SK-N-SH (cell line): ENCODE data around the gene DNAJB6.
"Not testable (repeated sequence)": the region's sequence is repeated elsewhere in the genome, so short reads cannot be mapped to it uniquely, and the experiment has no call there.

Experiments
- EP300 ChIP-seq, 2 experiments: IDR thresholded peaks; 2 replicates each; pipeline versions ENCODE4 v1.4.0 to v1.6.1; 2012; ENCODE audit warnings: borderline replicate concordance in 1 of 2, low read depth in 1 of 2, low read length in 1 of 2
- JUND ChIP-seq: IDR thresholded peaks from 2 replicates; pipeline ENCODE4 v1.4.0; 2012
- NFIC ChIP-seq: IDR thresholded peaks from 2 replicates; pipeline ENCODE4 v1.4.0; 2012; ENCODE audit warnings: borderline replicate concordance
- RAD21 ChIP-seq: IDR thresholded peaks from 2 replicates; pipeline ENCODE4 v1.6.1; 2012; ENCODE audit warnings: mild to moderate bottlenecking, low read length
- RXRA ChIP-seq: IDR thresholded peaks from 2 replicates; pipeline ENCODE4 v1.4.0; 2012; ENCODE audit warnings: low read depth, mild to moderate bottlenecking, borderline replicate concordance
- SIN3A ChIP-seq: IDR thresholded peaks from 2 replicates; pipeline ENCODE4 v1.6.1; 2012; ENCODE audit warnings: low read depth, mild to moderate bottlenecking, low read length, moderate library complexity, borderline replicate concordance
- SMC3 ChIP-seq: IDR thresholded peaks from 2 replicates; pipeline ENCODE4 v1.6.1; 2012; ENCODE audit warnings: low read depth, low read length, improper control_type of control experiment
- TF ChIP-seq, protein P1 (sequence below): fragments of 200-600 bp; sonication (generic); IDR thresholded peaks from 2 replicates; pipeline ENCODE4 v1.6.1; 2017; ENCODE audit warnings: antibody characterized with exemption, mild to moderate bottlenecking, moderate library complexity
- TF ChIP-seq, protein P2 (sequence below): IDR thresholded peaks from 2 replicates; pipeline ENCODE4; 2012
- TF ChIP-seq, protein P3 (sequence below): IDR thresholded peaks from 2 replicates; pipeline ENCODE4 v1.6.1; 2012; ENCODE audit warnings: mild to moderate bottlenecking, low read depth, low read length, moderate library complexity
- TF ChIP-seq, protein P4 (sequence below): IDR thresholded peaks from 2 replicates; pipeline ENCODE4 v1.4.0; 2012; ENCODE audit warnings: low read depth
- TF ChIP-seq, protein P5 (sequence below): fragments of 150-350 bp; IDR thresholded peaks from 2 replicates; pipeline ENCODE4 v1.6.1; 2016; ENCODE audit warnings: mild to moderate bottlenecking, low read depth, low read length
- TF ChIP-seq, protein P6 (sequence below): fragments of 150-350 bp; IDR thresholded peaks from 2 replicates; pipeline ENCODE4 v1.6.1; 2017; ENCODE audit warnings: antibody characterized with exemption, low read length, low read depth, borderline replicate concordance

DNA sequence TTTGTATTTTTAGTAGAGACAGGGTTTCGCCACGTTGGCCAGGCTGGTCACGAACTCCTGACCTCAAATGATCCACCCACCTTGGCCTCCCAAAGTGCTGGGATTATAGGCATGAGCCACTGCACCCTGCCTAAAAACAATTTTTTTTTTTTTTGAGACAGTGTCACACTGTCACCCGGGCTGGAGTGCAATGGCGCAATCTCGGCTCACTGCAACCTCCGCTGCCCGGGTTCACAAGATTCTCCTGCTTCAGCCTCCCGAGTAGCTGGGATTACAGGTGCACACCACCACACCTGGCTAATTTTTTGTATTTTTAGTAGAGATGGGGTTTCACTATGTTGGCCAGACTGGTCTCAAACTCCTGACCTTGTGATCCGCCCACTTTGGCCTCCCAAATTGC is 6.2 kb upstream of the DNAJB6 start:
- TF ChIP-seq, protein P1, sequence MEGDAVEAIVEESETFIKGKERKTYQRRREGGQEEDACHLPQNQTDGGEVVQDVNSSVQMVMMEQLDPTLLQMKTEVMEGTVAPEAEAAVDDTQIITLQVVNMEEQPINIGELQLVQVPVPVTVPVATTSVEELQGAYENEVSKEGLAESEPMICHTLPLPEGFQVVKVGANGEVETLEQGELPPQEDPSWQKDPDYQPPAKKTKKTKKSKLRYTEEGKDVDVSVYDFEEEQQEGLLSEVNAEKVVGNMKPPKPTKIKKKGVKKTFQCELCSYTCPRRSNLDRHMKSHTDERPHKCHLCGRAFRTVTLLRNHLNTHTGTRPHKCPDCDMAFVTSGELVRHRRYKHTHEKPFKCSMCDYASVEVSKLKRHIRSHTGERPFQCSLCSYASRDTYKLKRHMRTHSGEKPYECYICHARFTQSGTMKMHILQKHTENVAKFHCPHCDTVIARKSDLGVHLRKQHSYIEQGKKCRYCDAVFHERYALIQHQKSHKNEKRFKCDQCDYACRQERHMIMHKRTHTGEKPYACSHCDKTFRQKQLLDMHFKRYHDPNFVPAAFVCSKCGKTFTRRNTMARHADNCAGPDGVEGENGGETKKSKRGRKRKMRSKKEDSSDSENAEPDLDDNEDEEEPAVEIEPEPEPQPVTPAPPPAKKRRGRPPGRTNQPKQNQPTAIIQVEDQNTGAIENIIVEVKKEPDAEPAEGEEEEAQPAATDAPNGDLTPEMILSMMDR: not testable (repeated sequence)
- TF ChIP-seq RXRA; SMC3; EP300 (IDR thresholded peaks at IDR 0.05; ENCODE audit: borderline replicate concordance in 1 of 2, low read depth in 1 of 2, low read length in 1 of 2); SIN3A; RAD21; NFIC; JUND: not testable (repeated sequence)
- TF ChIP-seq, protein P2, sequence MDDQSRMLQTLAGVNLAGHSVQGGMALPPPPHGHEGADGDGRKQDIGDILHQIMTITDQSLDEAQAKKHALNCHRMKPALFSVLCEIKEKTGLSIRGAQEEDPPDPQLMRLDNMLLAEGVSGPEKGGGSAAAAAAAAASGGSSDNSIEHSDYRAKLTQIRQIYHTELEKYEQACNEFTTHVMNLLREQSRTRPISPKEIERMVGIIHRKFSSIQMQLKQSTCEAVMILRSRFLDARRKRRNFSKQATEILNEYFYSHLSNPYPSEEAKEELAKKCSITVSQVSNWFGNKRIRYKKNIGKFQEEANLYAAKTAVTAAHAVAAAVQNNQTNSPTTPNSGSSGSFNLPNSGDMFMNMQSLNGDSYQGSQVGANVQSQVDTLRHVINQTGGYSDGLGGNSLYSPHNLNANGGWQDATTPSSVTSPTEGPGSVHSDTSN: not testable (repeated sequence)
- TF ChIP-seq, protein P3, sequence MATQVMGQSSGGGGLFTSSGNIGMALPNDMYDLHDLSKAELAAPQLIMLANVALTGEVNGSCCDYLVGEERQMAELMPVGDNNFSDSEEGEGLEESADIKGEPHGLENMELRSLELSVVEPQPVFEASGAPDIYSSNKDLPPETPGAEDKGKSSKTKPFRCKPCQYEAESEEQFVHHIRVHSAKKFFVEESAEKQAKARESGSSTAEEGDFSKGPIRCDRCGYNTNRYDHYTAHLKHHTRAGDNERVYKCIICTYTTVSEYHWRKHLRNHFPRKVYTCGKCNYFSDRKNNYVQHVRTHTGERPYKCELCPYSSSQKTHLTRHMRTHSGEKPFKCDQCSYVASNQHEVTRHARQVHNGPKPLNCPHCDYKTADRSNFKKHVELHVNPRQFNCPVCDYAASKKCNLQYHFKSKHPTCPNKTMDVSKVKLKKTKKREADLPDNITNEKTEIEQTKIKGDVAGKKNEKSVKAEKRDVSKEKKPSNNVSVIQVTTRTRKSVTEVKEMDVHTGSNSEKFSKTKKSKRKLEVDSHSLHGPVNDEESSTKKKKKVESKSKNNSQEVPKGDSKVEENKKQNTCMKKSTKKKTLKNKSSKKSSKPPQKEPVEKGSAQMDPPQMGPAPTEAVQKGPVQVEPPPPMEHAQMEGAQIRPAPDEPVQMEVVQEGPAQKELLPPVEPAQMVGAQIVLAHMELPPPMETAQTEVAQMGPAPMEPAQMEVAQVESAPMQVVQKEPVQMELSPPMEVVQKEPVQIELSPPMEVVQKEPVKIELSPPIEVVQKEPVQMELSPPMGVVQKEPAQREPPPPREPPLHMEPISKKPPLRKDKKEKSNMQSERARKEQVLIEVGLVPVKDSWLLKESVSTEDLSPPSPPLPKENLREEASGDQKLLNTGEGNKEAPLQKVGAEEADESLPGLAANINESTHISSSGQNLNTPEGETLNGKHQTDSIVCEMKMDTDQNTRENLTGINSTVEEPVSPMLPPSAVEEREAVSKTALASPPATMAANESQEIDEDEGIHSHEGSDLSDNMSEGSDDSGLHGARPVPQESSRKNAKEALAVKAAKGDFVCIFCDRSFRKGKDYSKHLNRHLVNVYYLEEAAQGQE: not testable (repeated sequence)
- TF ChIP-seq, protein P4, sequence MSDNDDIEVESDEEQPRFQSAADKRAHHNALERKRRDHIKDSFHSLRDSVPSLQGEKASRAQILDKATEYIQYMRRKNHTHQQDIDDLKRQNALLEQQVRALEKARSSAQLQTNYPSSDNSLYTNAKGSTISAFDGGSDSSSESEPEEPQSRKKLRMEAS: not testable (repeated sequence)
- TF ChIP-seq, protein P5, sequence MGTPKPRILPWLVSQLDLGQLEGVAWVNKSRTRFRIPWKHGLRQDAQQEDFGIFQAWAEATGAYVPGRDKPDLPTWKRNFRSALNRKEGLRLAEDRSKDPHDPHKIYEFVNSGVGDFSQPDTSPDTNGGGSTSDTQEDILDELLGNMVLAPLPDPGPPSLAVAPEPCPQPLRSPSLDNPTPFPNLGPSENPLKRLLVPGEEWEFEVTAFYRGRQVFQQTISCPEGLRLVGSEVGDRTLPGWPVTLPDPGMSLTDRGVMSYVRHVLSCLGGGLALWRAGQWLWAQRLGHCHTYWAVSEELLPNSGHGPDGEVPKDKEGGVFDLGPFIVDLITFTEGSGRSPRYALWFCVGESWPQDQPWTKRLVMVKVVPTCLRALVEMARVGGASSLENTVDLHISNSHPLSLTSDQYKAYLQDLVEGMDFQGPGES: not testable (repeated sequence)
- TF ChIP-seq, protein P6, sequence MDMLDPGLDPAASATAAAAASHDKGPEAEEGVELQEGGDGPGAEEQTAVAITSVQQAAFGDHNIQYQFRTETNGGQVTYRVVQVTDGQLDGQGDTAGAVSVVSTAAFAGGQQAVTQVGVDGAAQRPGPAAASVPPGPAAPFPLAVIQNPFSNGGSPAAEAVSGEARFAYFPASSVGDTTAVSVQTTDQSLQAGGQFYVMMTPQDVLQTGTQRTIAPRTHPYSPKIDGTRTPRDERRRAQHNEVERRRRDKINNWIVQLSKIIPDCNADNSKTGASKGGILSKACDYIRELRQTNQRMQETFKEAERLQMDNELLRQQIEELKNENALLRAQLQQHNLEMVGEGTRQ: not testable (repeated sequence)
